Activated effector memory CD4-positive, alpha-beta T cell treated with Interleukin-2 at 50 U/mL for 16 hours (primary cell): Measurements from ENCODE around the gene ZNF700.
A peak's percentile ranks its signal among the peaks of the same experiment; 100 is the strongest.
"Not testable (repeated sequence)": the region's sequence is repeated elsewhere in the genome, so short reads cannot be mapped to it uniquely, and the experiment has no call there.

Experiments
- DNase-seq: peaks from one replicate; pipeline ENCODE4 v3.0.0-alpha.2; 2020

ZNF700 gene

GRCh38 chr19:11924886-11925650, at the start of gene ZNF700:
TSS of gene ZNF700 (plus strand) at chr19:11925107. CDS start at chr19:11925211, 104 bp downstream.
- DNase-seq, result peak; percentile 87

GRCh38 chr19:11879687-11880266, 45.1 kb upstream of the ZNF700 start:
- peak; percentile 6 for DNase-seq

- DNase-seq, result no peak
Observed at GRCh38 chr19:11880598-11880997, 44.3 kb upstream of the ZNF700 start.

GRCh38 chr19:11881151-11881800, 43.6 kb upstream of the ZNF700 start:
- DNase-seq, result peak; percentile 35

GRCh38 chr19:11882606-11883005, 42.3 kb upstream of the ZNF700 start:
- DNase-seq, result no peak

GRCh38 chr19:11887234-11887610, 37.7 kb upstream of the ZNF700 start:
- no peak for DNase-seq

- peak; percentile 37 for DNase-seq
Observed at GRCh38 chr19:11887611-11888531, 37.0 kb upstream of the ZNF700 start, which contains the start of gene ZNF69. TSS of gene ZNF69 (plus strand) at chr19:11887782. CDS start at chr19:11887924, 142 bp downstream.

GRCh38 chr19:11889901-11890300, 35.0 kb upstream of the ZNF700 start:
- DNase-seq, result not testable (repeated sequence)

GRCh38 chr19:11890634-11891033, 34.3 kb upstream of the ZNF700 start:
- no peak for DNase-seq

- no peak for DNase-seq
Observed at GRCh38 chr19:11894851-11895250, 30.1 kb upstream of the ZNF700 start.

- DNase-seq, result no peak
Observed at GRCh38 chr19:11902228-11902627, 22.7 kb upstream of the ZNF700 start.

GRCh38 chr19:11905928-11906327, 19.0 kb upstream of the ZNF700 start:
- DNase-seq, result no peak

- DNase-seq, result not testable (repeated sequence)
Observed at GRCh38 chr19:11911937-11912336, 13.0 kb upstream of the ZNF700 start.

- DNase-seq, result not testable (repeated sequence)
Observed at GRCh38 chr19:11914417-11915051, 10.4 kb upstream of the ZNF700 start.

- no peak for DNase-seq
Observed at GRCh38 chr19:11921852-11922495, 2.9 kb upstream of the ZNF700 start.

GRCh38 chr19:11925651-11926187, 812 bp downstream of the ZNF700 start:
- DNase-seq, result not testable (repeated sequence)

- DNase-seq, result no peak
Observed at GRCh38 chr19:11927227-11927626, 2.3 kb downstream of the ZNF700 start.

- no peak for DNase-seq
Observed at GRCh38 chr19:11931051-11931450, 6.1 kb downstream of the ZNF700 start.

GRCh38 chr19:11931513-11931912, 6.6 kb downstream of the ZNF700 start:
- no peak for DNase-seq

GRCh38 chr19:11935829-11936228, 10.9 kb downstream of the ZNF700 start:
- not testable (repeated sequence) for DNase-seq

- not testable (repeated sequence) for DNase-seq
Observed at GRCh38 chr19:11938383-11938782, 13.5 kb downstream of the ZNF700 start.
